HPDE6-E6E7 (cell line): ENCODE data around the gene MAST3.
"Not testable (repeated sequence)": the region's sequence is repeated elsewhere in the genome, so short reads cannot be mapped to it uniquely, and the experiment has no call there.

Experiments used
- DNase-seq: peaks from one replicate; pipeline ENCODE4 v3.0.0; 2011; ENCODE audit warnings: missing footprints; ENCODE audit errors: extremely low spot score

Gene MAST3

GRCh38 chr19:18086590-18087138, 10.9 kb upstream of the MAST3 start, which contains the start of gene IL12RB1:
TSS of gene IL12RB1 (minus strand) at chr19:18086934. CDS start at chr19:18086823, 111 bp downstream.
- no peak for DNase-seq

GRCh38 chr19:18089096-18089541, 8.5 kb upstream of the MAST3 start:
- DNase-seq: not testable (repeated sequence)

- DNase-seq: no peak
Observed at GRCh38 chr19:18089726-18090125, 7.9 kb upstream of the MAST3 start.

- no peak for DNase-seq
Observed at GRCh38 chr19:18090545-18091216, 6.9 kb upstream of the MAST3 start.

- DNase-seq: no peak
Observed at GRCh38 chr19:18091217-18091608, 6.4 kb upstream of the MAST3 start.

GRCh38 chr19:18093439-18094161, 4.0 kb upstream of the MAST3 start:
- DNase-seq: peak; percentile 59

GRCh38 chr19:18096258-18096657, 1.3 kb upstream of the MAST3 start:
- no peak for DNase-seq

GRCh38 chr19:18097993-18098890, 664 bp downstream of the MAST3 start:
- no peak for DNase-seq

- DNase-seq: no peak
Observed at GRCh38 chr19:18098891-18099622, 1.5 kb downstream of the MAST3 start.

- no peak for DNase-seq
Observed at GRCh38 chr19:18099623-18099995, 2.0 kb downstream of the MAST3 start.

- no peak for DNase-seq
Observed at GRCh38 chr19:18100710-18101109, 3.1 kb downstream of the MAST3 start.

GRCh38 chr19:18101268-18101667, 3.7 kb downstream of the MAST3 start:
- DNase-seq: no peak

GRCh38 chr19:18102916-18103542, 5.5 kb downstream of the MAST3 start:
- no peak for DNase-seq

- no peak for DNase-seq
Observed at GRCh38 chr19:18104793-18105131, 7.2 kb downstream of the MAST3 start.

GRCh38 chr19:18105259-18105658, 7.7 kb downstream of the MAST3 start:
- not testable (repeated sequence) for DNase-seq

- DNase-seq: no peak
Observed at GRCh38 chr19:18107235-18107634, 9.7 kb downstream of the MAST3 start.

GRCh38 chr19:18108897-18109296, 11.3 kb downstream of the MAST3 start:
- no peak for DNase-seq

GRCh38 chr19:18109341-18109732, 11.8 kb downstream of the MAST3 start:
- no peak for DNase-seq

GRCh38 chr19:18109733-18110608, 12.4 kb downstream of the MAST3 start:
- no peak for DNase-seq
